Stimulated activated CD4-positive, alpha-beta T cell treated with anti-CD3 and anti-CD28 coated beads, Interleukin-1b, Interleukin-23, amount 100 ng/mL, for 48 hours (primary cell): Measurements from ENCODE around the gene PCBD1.
"Not testable (repeated sequence)": the region's sequence is repeated elsewhere in the genome, so short reads cannot be mapped to it uniquely, and the experiment has no call there.

Source experiments
- DNase-seq: peaks from one replicate; pipeline ENCODE4 v3.0.0-alpha.2; 2020

Gene PCBD1

GRCh38 chr10:70861495-70862197 lies 26.7 kb downstream of the PCBD1 start:
- not testable (repeated sequence) for DNase-seq

- no peak for DNase-seq
These were observed 29.6 kb downstream of the PCBD1 start for GRCh38 chr10:70858759-70859158.

GRCh38 chr10:70856454-70856853 lies 31.9 kb downstream of the PCBD1 start:
- no peak for DNase-seq

- DNase-seq: no peak
These were observed 34.9 kb downstream of the PCBD1 start for GRCh38 chr10:70853457-70853856.

GRCh38 chr10:70853038-70853437 lies 35.3 kb downstream of the PCBD1 start:
- DNase-seq: no peak

- no peak for DNase-seq
These were observed 36.5 kb downstream of the PCBD1 start for GRCh38 chr10:70851597-70852475.

- DNase-seq: no peak
These were observed 38.3 kb downstream of the PCBD1 start for GRCh38 chr10:70850097-70850496.

- DNase-seq: no peak
These were observed 38.8 kb downstream of the PCBD1 start for GRCh38 chr10:70849582-70850016.

- DNase-seq: no peak
These were observed 40.6 kb downstream of the PCBD1 start for GRCh38 chr10:70847659-70848360.

- no peak for DNase-seq
These were observed 41.6 kb downstream of the PCBD1 start for GRCh38 chr10:70846795-70847194.

- DNase-seq: no peak
These were observed 42.5 kb downstream of the PCBD1 start for GRCh38 chr10:70845816-70846215.

GRCh38 chr10:70845256-70845655 lies 43.1 kb downstream of the PCBD1 start:
- no peak for DNase-seq

- DNase-seq: no peak
These were observed 44.4 kb downstream of the PCBD1 start for GRCh38 chr10:70843776-70844489.

GRCh38 chr10:70843333-70843732 lies 45.0 kb downstream of the PCBD1 start:
- DNase-seq: no peak

GRCh38 chr10:70840836-70841235 lies 47.5 kb downstream of the PCBD1 start:
- DNase-seq: no peak

GRCh38 chr10:70838270-70838805 lies 50.0 kb downstream of the PCBD1 start:
- DNase-seq: no peak

GRCh38 chr10:70837660-70838059 lies 50.7 kb downstream of the PCBD1 start:
- no peak for DNase-seq

GRCh38 chr10:70836319-70836718 lies 52.0 kb downstream of the PCBD1 start:
- DNase-seq: no peak

GRCh38 chr10:70834441-70835151 lies 53.8 kb downstream of the PCBD1 start:
- DNase-seq: no peak

GRCh38 chr10:70834021-70834420 lies 54.3 kb downstream of the PCBD1 start:
- DNase-seq: no peak

GRCh38 chr10:70833601-70834000 lies 54.8 kb downstream of the PCBD1 start:
- no peak for DNase-seq
